Sigmoid colon (tissue), 4 donors: ENCODE measurements around the gene NYNRIN.

Experiments used
- CTCF ChIP-seq, 4 experiments: fragments of 450-650 bp in 3 of 4; fragments of 200-600 bp in 1 of 4; IDR thresholded peaks; one replicate each; pipeline ENCODE4 v1.5.1; 2016 to 2019; ENCODE audit warnings: antibody characterized with exemption in 4 of 4, mild to moderate bottlenecking in 3 of 4, moderate library complexity in 2 of 4
- EP300 ChIP-seq, 4 donors: sonication (generic); formaldehyde crosslinking; IDR thresholded peaks; one replicate each; pipeline ENCODE4 v1.6.1; 2017; ENCODE audit warnings: antibody characterized with exemption in 4 of 4
- POLR2A ChIP-seq, 2 donors: fragments of 450-650 bp; IDR thresholded peaks; one replicate each; pipeline ENCODE4 v1.6.1; 2016; ENCODE audit warnings: antibody characterized with exemption in 2 of 2, mild to moderate bottlenecking in 2 of 2, moderate library complexity in 2 of 2
- POLR2AphosphoS5 ChIP-seq, 4 donors: sonication (generic); formaldehyde crosslinking; IDR thresholded peaks; one replicate each; pipeline ENCODE4 v1.6.1; 2017; ENCODE audit warnings: antibody characterized with exemption in 4 of 4

DNA sequence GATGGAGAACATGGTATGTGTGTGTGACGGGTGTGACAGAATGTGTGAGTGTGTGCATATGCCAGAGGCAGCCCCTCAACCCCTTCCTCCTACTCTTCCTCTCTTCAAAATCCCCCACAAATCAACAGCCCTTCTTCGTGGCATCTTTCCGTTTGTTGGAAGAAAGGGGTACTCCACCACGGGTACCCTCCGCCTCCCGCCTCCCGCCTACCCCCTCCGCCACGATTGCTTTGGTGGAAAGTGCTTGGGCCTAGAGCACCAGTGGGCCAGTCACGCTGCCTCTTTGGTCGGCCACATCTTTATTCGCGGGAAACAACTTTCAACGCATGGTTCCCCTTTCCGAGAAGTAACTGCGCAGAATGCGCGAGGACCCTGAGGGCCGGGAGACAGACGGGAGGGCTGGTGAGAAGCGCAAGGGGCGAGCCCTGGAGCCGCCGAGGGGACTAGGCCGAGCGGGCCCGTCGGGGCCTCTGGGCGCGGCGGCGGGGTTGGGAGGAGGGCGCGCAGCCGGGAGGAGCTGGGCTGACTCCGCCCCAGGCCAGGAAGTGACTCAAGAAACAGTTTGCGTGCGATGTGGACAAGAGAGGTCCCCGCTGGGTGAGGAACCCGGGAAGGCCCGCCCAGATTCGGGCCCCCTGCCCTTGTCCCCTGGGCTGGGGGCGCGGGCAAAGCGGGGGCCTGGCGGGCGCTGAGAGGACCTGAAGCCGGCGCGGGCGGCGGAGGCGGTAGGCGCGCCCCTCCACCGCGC lies 30.8 kb downstream of the NYNRIN start, which contains the start of the genes CBLN3 and KHNYN:
- peak in 1 of 4 experiments; percentile 7 for TF ChIP-seq CTCF (IDR thresholded peaks at IDR 0.05)
- TF ChIP-seq POLR2A (IDR thresholded peaks at IDR 0.05), result peak; percentile 98 to 99
- TF ChIP-seq POLR2AphosphoS5 (IDR thresholded peaks at IDR 0.05), result peak; percentile 92 to 98 (median 96)
- TF ChIP-seq EP300 (IDR thresholded peaks at IDR 0.05), result peak in 1 of 4 donors; percentile 4
